ENCODE data around the gene TTLL8.

Gene TTLL8

GRCh38 chr22:50032109-50032871 is 25.8 kb downstream of the TTLL8 start:
- ChIA-PET CTCF (interaction anchor here (0.6 kb wide), 1 partner anchor 265 kb away, joined by 3 read pairs; no protein-coding TSS in a partner anchor), POLR2A (no interaction called here)
- DNase-seq (ENCODE audit: extremely low spot score), result no peak
- no peak for TF ChIP-seq FOXA1 (IDR thresholded peaks at IDR 0.05)
- TF ChIP-seq SUZ12 (IDR thresholded peaks at IDR 0.05), result no peak
- no peak for TF ChIP-seq TARDBP (IDR thresholded peaks at IDR 0.05)
- no peak for TF ChIP-seq ELF4 (IDR thresholded peaks at IDR 0.05)
- no peak for TF ChIP-seq LEF1 (IDR thresholded peaks at IDR 0.05; ENCODE audit: borderline replicate concordance)

GRCh38 chr22:50031189-50032091 is 26.7 kb downstream of the TTLL8 start:
- no peak for DNase-seq (ENCODE audit: extremely low spot score)
- TF ChIP-seq TARDBP (IDR thresholded peaks at IDR 0.05), result no peak
- TF ChIP-seq LEF1 (IDR thresholded peaks at IDR 0.05; ENCODE audit: borderline replicate concordance), result no peak
- TF ChIP-seq, protein P1, sequence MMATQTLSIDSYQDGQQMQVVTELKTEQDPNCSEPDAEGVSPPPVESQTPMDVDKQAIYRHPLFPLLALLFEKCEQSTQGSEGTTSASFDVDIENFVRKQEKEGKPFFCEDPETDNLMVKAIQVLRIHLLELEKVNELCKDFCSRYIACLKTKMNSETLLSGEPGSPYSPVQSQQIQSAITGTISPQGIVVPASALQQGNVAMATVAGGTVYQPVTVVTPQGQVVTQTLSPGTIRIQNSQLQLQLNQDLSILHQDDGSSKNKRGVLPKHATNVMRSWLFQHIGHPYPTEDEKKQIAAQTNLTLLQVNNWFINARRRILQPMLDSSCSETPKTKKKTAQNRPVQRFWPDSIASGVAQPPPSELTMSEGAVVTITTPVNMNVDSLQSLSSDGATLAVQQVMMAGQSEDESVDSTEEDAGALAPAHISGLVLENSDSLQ (IDR thresholded peaks at IDR 0.05), result no peak
- no peak for TF ChIP-seq NFRKB (IDR thresholded peaks at IDR 0.05)
- no peak for TF ChIP-seq FOXK2 (IDR thresholded peaks at IDR 0.05)
- TF ChIP-seq SP1 (IDR thresholded peaks at IDR 0.05), result no peak
- TF ChIP-seq L3MBTL2 (conservative IDR thresholded peaks at IDR 0.05), result no peak
- no peak for TF ChIP-seq ELF4 (IDR thresholded peaks at IDR 0.05)
- no peak for TF ChIP-seq FOXM1 (IDR thresholded peaks at IDR 0.05; ENCODE audit: borderline replicate concordance)
- no peak for TF ChIP-seq BHLHE40 (IDR thresholded peaks at IDR 0.05; ENCODE audit: borderline replicate concordance)
- no peak for TF ChIP-seq FOXA1 (IDR thresholded peaks at IDR 0.05)
- TF ChIP-seq ARNT (IDR thresholded peaks at IDR 0.05), result no peak
- no peak for TF ChIP-seq ZNF384 (IDR thresholded peaks at IDR 0.05)
- TF ChIP-seq SUZ12 (IDR thresholded peaks at IDR 0.05), result no peak
- no peak for TF ChIP-seq CTBP1 (IDR thresholded peaks at IDR 0.05; ENCODE audit: borderline replicate concordance)
- TF ChIP-seq HDGF (IDR thresholded peaks at IDR 0.05; ENCODE audit: borderline replicate concordance), result no peak
- CTCF ChIA-PET, result interaction anchor here (0.5 to 1.7 kb wide), 12 partner anchors 14 to 265 kb away, joined by 3 to 43 read pairs (median 4); no protein-coding TSS in a partner anchor
- POLR2A ChIA-PET, result no interaction called here

DNA sequence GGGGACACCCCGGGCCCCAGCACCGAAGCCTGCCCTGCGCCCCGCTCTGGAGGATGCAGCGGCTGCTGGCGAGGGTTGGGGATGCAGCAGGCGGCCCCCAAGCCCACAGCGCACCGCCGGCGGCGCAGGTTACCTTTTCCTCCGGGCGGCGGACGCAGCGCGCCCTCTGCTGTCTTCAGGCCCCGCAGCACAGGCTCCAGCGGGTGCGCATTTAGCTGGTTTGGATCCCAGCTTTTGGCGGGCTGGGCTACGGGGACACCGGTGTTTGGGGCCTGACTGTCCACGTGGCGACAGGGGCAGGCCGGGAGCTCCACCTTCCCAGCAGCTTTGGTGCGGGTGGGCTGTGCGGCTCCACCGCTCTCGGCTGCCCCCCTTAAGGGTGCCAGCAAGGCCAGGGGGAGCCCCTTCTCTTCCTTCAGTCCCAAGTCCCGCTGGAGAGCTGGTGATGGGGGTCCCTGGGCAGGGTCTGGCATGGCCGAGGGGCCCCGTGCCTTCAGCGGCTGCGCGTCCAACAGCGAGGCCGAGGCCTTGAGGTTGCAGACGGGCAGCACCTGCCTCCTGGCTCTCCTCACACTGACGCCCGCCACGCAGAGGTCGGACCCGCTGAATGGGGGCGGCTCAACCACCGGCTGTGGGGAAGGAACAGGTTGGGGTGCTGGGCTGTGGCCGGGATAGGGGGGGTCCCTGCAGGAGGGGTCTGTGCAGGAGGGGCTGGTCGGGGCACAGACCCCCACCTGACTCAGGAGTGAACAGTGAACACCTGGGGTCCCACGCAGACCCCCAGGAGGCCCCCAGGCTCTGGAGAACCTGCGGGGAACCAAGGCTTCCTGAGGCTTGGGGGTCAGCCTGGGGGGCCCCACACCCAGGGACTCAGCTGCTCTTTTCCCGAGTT is 27.6 kb downstream of the TTLL8 start:
- TF ChIP-seq HDGF (IDR thresholded peaks at IDR 0.05; ENCODE audit: borderline replicate concordance) (no peak), FOXA1 (IDR thresholded peaks at IDR 0.05) (no peak), L3MBTL2 (conservative IDR thresholded peaks at IDR 0.05) (peak; percentile 63)
- POLR2A ChIA-PET, result interaction anchor here (1.0 kb wide), 2 partner anchors 98 to 100 kb away, joined by 3 to 5 read pairs; no protein-coding TSS in a partner anchor
- peak; percentile 82 for DNase-seq (ENCODE audit: extremely low spot score)
- CTCF ChIA-PET, result interaction anchor here (0.5 to 1.7 kb wide), 21 partner anchors 11 to 112 kb away, joined by 3 to 43 read pairs (median 4); partner anchors contain the start of genes ALG12, CRELD2 and MLC1

DNA sequence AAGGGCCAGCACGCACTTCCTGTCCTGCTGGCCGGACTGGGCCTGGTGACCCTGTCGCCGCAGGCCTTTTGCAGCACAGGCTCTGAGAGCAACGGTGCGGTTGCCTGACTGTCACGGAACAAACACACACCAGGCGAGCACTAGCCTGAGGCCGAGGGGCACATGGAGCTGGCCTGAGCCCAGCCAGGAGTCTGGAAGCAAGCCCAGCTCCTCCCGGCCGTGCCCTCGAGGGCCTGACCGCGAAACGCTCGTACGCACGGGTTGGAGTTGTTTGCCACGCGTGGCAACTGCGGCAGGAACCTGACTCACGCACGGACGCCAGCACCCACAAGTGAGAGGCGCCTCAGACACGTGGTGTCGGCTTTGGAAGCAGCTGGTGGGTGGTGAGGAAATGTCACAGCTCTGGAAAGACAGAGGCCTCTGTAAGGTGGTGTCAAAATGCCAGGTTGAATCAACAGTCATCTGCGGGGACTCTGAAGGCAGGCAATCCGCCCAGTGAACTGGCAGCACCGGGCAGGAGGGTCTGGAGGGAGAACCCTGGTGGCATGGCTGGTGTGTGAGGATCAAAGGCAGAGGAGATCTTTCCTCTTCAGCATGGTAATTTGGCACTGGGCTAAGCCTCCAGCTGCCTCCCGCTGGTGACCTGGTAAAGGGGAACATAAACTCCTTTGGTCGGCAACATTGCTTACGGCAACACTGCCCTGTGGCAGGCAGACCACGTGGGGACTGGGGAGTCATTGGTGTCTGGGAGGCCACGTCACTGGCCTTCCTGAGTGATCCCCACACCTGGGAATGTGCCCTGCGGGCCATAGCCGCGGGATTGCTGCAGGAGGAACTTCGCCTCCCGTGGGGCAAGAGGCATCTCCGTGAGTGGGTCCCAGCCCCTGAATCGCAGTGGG is 30.2 kb downstream of the TTLL8 start:
- CTCF ChIA-PET, result interaction anchor here (0.7 kb wide), 1 partner anchor 9 kb away, joined by 4 read pairs; no protein-coding TSS in a partner anchor
- POLR2A ChIA-PET, result no interaction called here
- DNase-seq (ENCODE audit: extremely low spot score), result no peak
- TF ChIP-seq NFRKB (IDR thresholded peaks at IDR 0.05), result no peak
- TF ChIP-seq FOXA1 (IDR thresholded peaks at IDR 0.05), result no peak
- no peak for TF ChIP-seq LEF1 (IDR thresholded peaks at IDR 0.05; ENCODE audit: borderline replicate concordance)
- no peak for TF ChIP-seq FOXM1 (IDR thresholded peaks at IDR 0.05; ENCODE audit: borderline replicate concordance)
- TF ChIP-seq SP1 (IDR thresholded peaks at IDR 0.05), result no peak
- no peak for TF ChIP-seq ARNT (IDR thresholded peaks at IDR 0.05)
- no peak for TF ChIP-seq TARDBP (IDR thresholded peaks at IDR 0.05)
- TF ChIP-seq HDGF (IDR thresholded peaks at IDR 0.05; ENCODE audit: borderline replicate concordance), result no peak
- TF ChIP-seq SUZ12 (IDR thresholded peaks at IDR 0.05), result no peak
- no peak for TF ChIP-seq FOXK2 (IDR thresholded peaks at IDR 0.05)
- no peak for TF ChIP-seq CTBP1 (IDR thresholded peaks at IDR 0.05; ENCODE audit: borderline replicate concordance)
- TF ChIP-seq L3MBTL2 (conservative IDR thresholded peaks at IDR 0.05), result no peak
- no peak for TF ChIP-seq ZNF384 (IDR thresholded peaks at IDR 0.05)

- ChIA-PET POLR2A (no interaction called here), CTCF (no interaction called here)
- no peak for DNase-seq (ENCODE audit: extremely low spot score)
- TF ChIP-seq NFRKB (IDR thresholded peaks at IDR 0.05), result no peak
- TF ChIP-seq, protein P1 (IDR thresholded peaks at IDR 0.05), result no peak
- TF ChIP-seq CTBP1 (IDR thresholded peaks at IDR 0.05; ENCODE audit: borderline replicate concordance), result no peak
- no peak for TF ChIP-seq ARNT (IDR thresholded peaks at IDR 0.05)
- TF ChIP-seq BHLHE40 (IDR thresholded peaks at IDR 0.05; ENCODE audit: borderline replicate concordance), result no peak
- TF ChIP-seq HDGF (IDR thresholded peaks at IDR 0.05; ENCODE audit: borderline replicate concordance), result no peak
- no peak for TF ChIP-seq TARDBP (IDR thresholded peaks at IDR 0.05)
- TF ChIP-seq ZNF384 (IDR thresholded peaks at IDR 0.05), result no peak
- TF ChIP-seq ELF4 (IDR thresholded peaks at IDR 0.05), result no peak
- TF ChIP-seq FOXA1 (IDR thresholded peaks at IDR 0.05), result no peak
- no peak for TF ChIP-seq FOXK2 (IDR thresholded peaks at IDR 0.05)
- no peak for TF ChIP-seq L3MBTL2 (conservative IDR thresholded peaks at IDR 0.05)
- no peak for TF ChIP-seq LEF1 (IDR thresholded peaks at IDR 0.05; ENCODE audit: borderline replicate concordance)
These were observed 32.1 kb downstream of the TTLL8 start for GRCh38 chr22:50025993-50026392.
